Uterus (tissue), 4 donors: ENCODE data around the gene MANEAL. TPM values are rescaled to one million over a fixed set of nuclear protein-coding genes. Genes with fewer than 3 reads are reported as not detected.

Experiments used
- DNase-seq, 2 donors: peaks; one replicate each; pipeline ENCODE4 v3.0.0-alpha.2; 2019 to 2020
- H3K27ac ChIP-seq, 2 donors: fragments of 200-600 bp; sonication (generic); 1 replicate in 1 of 2; 2 replicates in 1 of 2; pipeline ENCODE4 v1.5.1; 2016 to 2018
- H3K27me3 ChIP-seq, 2 donors: fragments of 200-600 bp; sonication (generic); one replicate each; pipeline ENCODE4 v1.5.1; 2018 to 2019; ENCODE audit warnings: control low read depth in 1 of 2
- H3K36me3 ChIP-seq, 2 donors: fragments of 200-600 bp; sonication (generic); one replicate each; pipeline ENCODE4 v1.5.1; 2019; ENCODE audit warnings: control low read depth in 1 of 2
- H3K4me1 ChIP-seq, 2 donors: fragments of 200-600 bp; sonication (generic); one replicate each; pipeline ENCODE4 v1.5.1; 2018 to 2019; ENCODE audit warnings: control low read depth in 1 of 2
- H3K4me3 ChIP-seq, 2 donors: fragments of 200-600 bp; sonication (generic); 1 replicate in 1 of 2; 2 replicates in 1 of 2; pipeline ENCODE4 v1.5.1; 2018 to 2019; ENCODE audit warnings: mild to moderate bottlenecking in 1 of 2
- H3K9me3 ChIP-seq, 2 donors: fragments of 200-600 bp; sonication (generic); one replicate each; pipeline ENCODE4 v1.5.1; 2019; ENCODE audit warnings: control low read depth in 1 of 2
- POLR2A ChIP-seq, 2 donors: fragments of 450-650 bp; IDR thresholded peaks; one replicate each; pipeline ENCODE4 v1.6.1; 2016; ENCODE audit warnings: antibody characterized with exemption in 2 of 2, mild to moderate bottlenecking in 1 of 2, moderate library complexity in 1 of 2
- intact Hi-C: fragments of 100-400 bp; cut with DNase I; formaldehyde crosslinking; loops from one replicate; pipeline ENCODE4 v1.15.1; 2023; ENCODE audit warnings: low total_unique reads
- total RNA-seq, 4 donors: library from RNA; depleted of rRNA in 3 of 4; stranded (reverse); fragments of >200 nt in 3 of 4; gene quantifications; one replicate each; pipeline versions ENCODE4 v1.1.0 to v1.2.4, GENCODE V29; 2014 to 2023
- TF ChIP-seq, protein P1 (sequence below), 4 experiments: fragments of 200-600 bp in 2 of 4; fragments of 450-650 bp in 2 of 4; sonication (generic) in 2 of 4; IDR thresholded peaks; one replicate each; pipeline ENCODE4 v1.5.1; 2016 to 2019; ENCODE audit warnings: antibody characterized with exemption in 4 of 4, mild to moderate bottlenecking in 2 of 4, moderate library complexity in 1 of 4
- donor health status: DM: yes; HTN: yes; CAD: no.

Gene MANEAL
- 1 to 10 TPM in 2 of 4 donors, not detected in 2; 1.8 to 2.6 TPM for total RNA-seq

DNA sequence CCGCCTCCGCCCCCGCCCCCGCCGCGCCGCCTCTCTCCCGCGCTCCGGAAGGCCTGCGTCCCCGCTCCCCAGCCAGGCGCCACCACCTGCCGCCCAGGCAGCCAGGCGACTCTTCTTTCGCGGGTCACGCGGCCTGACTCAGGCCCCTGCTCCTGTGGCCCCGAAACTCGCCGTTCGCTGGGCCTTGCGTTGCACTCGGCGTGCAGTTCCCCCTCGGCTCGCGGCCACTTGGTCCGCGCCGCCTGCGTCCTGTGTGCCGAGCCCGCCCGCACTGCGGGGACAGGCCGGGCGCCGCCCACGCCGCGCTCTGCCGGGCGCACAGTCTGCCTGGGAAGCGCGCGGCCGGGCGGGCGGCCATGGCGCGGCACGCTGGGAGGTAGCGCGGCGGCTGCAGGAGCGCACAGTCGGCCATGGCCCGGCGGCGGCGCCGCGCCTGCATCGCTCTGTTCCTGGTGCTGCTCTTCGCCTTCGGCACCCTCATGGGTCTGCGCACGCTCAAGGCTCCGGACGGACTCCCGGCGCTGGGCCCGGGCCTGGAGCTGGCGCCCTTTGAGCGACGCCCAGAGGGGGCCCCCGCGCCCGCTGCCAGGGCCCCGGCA, at the start of gene MANEAL:
Gene MANEAL, plus strand, starts transcription at position 75 of the 599 bp plus-strand sequence. Its CDS starts 336 bp downstream, at position 411.
- H3K27ac ChIP-seq = no peak within 1 kb of the TSS
- peak within 1 kb of the TSS; percentile 32 to 54 for H3K4me3 ChIP-seq
- no peak for DNase-seq

DNA sequence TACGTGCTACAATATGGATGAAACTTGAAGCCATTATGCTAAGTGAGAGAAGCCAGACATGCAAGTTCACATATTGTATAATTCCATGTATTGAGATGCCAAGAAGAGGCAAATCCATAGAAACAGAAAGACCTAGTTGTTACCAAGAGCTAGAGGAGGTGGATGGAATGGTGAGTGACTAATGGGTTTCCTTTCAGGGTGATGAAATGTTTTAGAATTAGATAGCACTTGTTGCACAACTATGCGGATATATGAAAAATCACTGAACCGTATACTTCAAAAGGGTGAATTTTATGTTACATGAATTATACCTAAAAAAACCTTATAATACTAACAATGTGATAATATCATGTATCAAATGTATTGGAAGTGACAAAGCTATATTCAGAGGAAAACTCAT, 46.8 kb upstream of the MANEAL start:
- Histone ChIP-seq H3K9me3 (peaks cover 0 to 3% of the 10 kb centered on the region in 2 donors), H3K4me1 (no peaks in the 10 kb centered on the region), H3K36me3 (no peaks in the 10 kb centered on the region), H3K4me3 (no peak overlapping the region), H3K27ac (no peak overlapping the region), H3K27me3 (peaks cover 0 to 10% of the 10 kb centered on the region in 2 donors)
- no peak for DNase-seq
- no peak for TF ChIP-seq POLR2A (IDR thresholded peaks at IDR 0.05)
- TF ChIP-seq, protein P1, sequence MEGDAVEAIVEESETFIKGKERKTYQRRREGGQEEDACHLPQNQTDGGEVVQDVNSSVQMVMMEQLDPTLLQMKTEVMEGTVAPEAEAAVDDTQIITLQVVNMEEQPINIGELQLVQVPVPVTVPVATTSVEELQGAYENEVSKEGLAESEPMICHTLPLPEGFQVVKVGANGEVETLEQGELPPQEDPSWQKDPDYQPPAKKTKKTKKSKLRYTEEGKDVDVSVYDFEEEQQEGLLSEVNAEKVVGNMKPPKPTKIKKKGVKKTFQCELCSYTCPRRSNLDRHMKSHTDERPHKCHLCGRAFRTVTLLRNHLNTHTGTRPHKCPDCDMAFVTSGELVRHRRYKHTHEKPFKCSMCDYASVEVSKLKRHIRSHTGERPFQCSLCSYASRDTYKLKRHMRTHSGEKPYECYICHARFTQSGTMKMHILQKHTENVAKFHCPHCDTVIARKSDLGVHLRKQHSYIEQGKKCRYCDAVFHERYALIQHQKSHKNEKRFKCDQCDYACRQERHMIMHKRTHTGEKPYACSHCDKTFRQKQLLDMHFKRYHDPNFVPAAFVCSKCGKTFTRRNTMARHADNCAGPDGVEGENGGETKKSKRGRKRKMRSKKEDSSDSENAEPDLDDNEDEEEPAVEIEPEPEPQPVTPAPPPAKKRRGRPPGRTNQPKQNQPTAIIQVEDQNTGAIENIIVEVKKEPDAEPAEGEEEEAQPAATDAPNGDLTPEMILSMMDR (IDR thresholded peaks at IDR 0.05) = no peak
- intact Hi-C loops = no loop called here

More for the DNA sequence above, at the start of gene MANEAL:
- Histone ChIP-seq H3K36me3 (no peaks in the 10 kb centered on the region), H3K27me3 (no peaks in the 10 kb centered on the region), H3K4me1 (peaks cover 0 to 4% of the 10 kb centered on the region in 2 donors), H3K9me3 (no peaks in the 10 kb centered on the region)
- no peak for TF ChIP-seq POLR2A (IDR thresholded peaks at IDR 0.05)
- TF ChIP-seq, protein P1 (IDR thresholded peaks at IDR 0.05) = no peak
- intact Hi-C loops = no loop called here

GRCh38 chr1:37748565-37748964, 45.1 kb upstream of the MANEAL start:
- Histone ChIP-seq H3K4me3 (no peak overlapping the region), H3K4me1 (no peaks in the 10 kb centered on the region)

DNA sequence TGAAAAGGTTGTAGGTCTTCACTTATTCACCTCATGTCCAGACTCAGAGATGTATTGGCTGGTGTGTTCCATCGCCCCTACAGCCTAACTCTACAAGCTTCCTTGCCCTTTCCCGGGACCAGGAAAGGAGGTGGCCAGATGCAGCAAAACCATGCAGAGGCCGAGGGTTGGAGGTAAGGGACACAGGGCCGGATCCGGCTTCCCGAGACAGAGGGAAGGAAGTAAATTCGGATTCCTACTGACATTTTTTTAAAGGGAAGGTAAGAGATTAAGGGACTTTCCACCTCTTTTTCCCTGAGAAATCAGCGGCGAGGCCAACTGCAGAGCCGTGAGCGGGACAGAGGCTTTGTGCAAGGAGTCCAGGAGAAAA, 41.4 kb upstream of the MANEAL start:
- Histone ChIP-seq H3K27me3 (peaks cover 0 to 16% of the 10 kb centered on the region in 2 donors), H3K4me1 (no peaks in the 10 kb centered on the region), H3K9me3 (peaks cover 0 to under 1% of the 10 kb centered on the region in 2 donors), H3K4me3 (no peak overlapping the region), H3K36me3 (no peaks in the 10 kb centered on the region), H3K27ac (no peak overlapping the region)
- TF ChIP-seq, protein P1 (IDR thresholded peaks at IDR 0.05) = no peak
- no peak for TF ChIP-seq POLR2A (IDR thresholded peaks at IDR 0.05)
- DNase-seq = no peak
- intact Hi-C loops = no loop called here

More at GRCh38 chr1:37748565-37748964, 45.1 kb upstream of the MANEAL start:
- Histone ChIP-seq H3K27ac (no peak overlapping the region), H3K27me3 (peaks cover 0 to 16% of the 10 kb centered on the region in 2 donors), H3K9me3 (peaks cover 0 to 3% of the 10 kb centered on the region in 2 donors), H3K36me3 (no peaks in the 10 kb centered on the region)
- no peak for TF ChIP-seq POLR2A (IDR thresholded peaks at IDR 0.05)
- TF ChIP-seq, protein P1 (IDR thresholded peaks at IDR 0.05) = no peak
- intact Hi-C loops = no loop called here
- DNase-seq = no peak

- Histone ChIP-seq H3K27ac (no peak overlapping the region), H3K4me3 (no peak overlapping the region), H3K9me3 (no peaks in the 10 kb centered on the region), H3K27me3 (peaks cover 0 to 16% of the 10 kb centered on the region in 2 donors), H3K36me3 (no peaks in the 10 kb centered on the region), H3K4me1 (no peaks in the 10 kb centered on the region)
- no peak for DNase-seq
- TF ChIP-seq, protein P1 (IDR thresholded peaks at IDR 0.05) = no peak
- TF ChIP-seq POLR2A (IDR thresholded peaks at IDR 0.05) = no peak
- intact Hi-C loops = no loop called here
These were observed 40.8 kb upstream of the MANEAL start for GRCh38 chr1:37752583-37753471.
